CD8-positive, alpha-beta memory T cell (primary cell): ENCODE data around the gene RASA3. TPM values are rescaled to one million over a fixed set of nuclear protein-coding genes. Genes with fewer than 3 reads are reported as not detected.
A peak's percentile ranks its signal among the peaks of the same experiment; 100 is the strongest.

Experiments used
- CTCF ChIA-PET: fragments of 350-600 bp; sonication (Branson Sonifier 250); formaldehyde crosslinking; loops from one replicate; lab custom pipeline; 2021; ENCODE audit warnings: antibody characterized with exemption; lab: Charles Lee
- POLR2A ChIA-PET: fragments of 350-600 bp; sonication (Branson Sonifier 250); formaldehyde crosslinking; loops from one replicate; lab custom pipeline; 2021; ENCODE audit warnings: antibody characterized with exemption; lab: Charles Lee
- DNase-seq, 5 donors: peaks; one replicate each; pipeline versions ENCODE4 v3.0.0 to v3.0.0-alpha.2; 2020 to 2022; ENCODE audit warnings: mixed read lengths in 1 of 5
- H3K27ac ChIP-seq: one replicate; pipeline ENCODE4 v1.7.0; 2013; ENCODE audit warnings: low read depth, mild to moderate bottlenecking, low read length, moderate library complexity
- H3K27me3 ChIP-seq: 2 replicates; pipeline ENCODE4 v1.7.0; 2013; ENCODE audit warnings: low read length, mild to moderate bottlenecking; ENCODE audit not compliant: insufficient read depth, poor library complexity, severe bottlenecking
- H3K36me3 ChIP-seq: 2 replicates; pipeline ENCODE4 v1.7.0; 2013; ENCODE audit warnings: mild to moderate bottlenecking, low read length, moderate library complexity; ENCODE audit not compliant: insufficient read depth
- H3K4me1 ChIP-seq: 2 replicates; pipeline ENCODE4 v1.7.0; 2013; ENCODE audit warnings: mild to moderate bottlenecking, low read length, moderate library complexity; ENCODE audit not compliant: insufficient read depth
- H3K4me3 ChIP-seq: 2 replicates; pipeline ENCODE4 v1.7.0; 2013; ENCODE audit warnings: mild to moderate bottlenecking, low read length
- H3K9me3 ChIP-seq: 2 replicates; pipeline ENCODE4 v1.7.0; 2013; ENCODE audit warnings: mild to moderate bottlenecking, low read length
- H3K27ac Mint-ChIP-seq, 8 donors: one replicate each; pipeline ENCODE4 v1.8.0; 2020 to 2021; ENCODE audit warnings: mixed read lengths in 8 of 8, mild to moderate bottlenecking in 6 of 8, inconsistent platforms in 3 of 8, moderate library complexity in 3 of 8
- H3K27me3 Mint-ChIP-seq, 2 donors: one replicate each; pipeline ENCODE4 v1.8.0; 2020 to 2021; ENCODE audit warnings: mixed read lengths in 2 of 2, mild to moderate bottlenecking in 1 of 2, moderate library complexity in 1 of 2
- H3K36me3 Mint-ChIP-seq, 3 donors: one replicate each; pipeline ENCODE4 v1.8.0; 2020 to 2021; ENCODE audit warnings: mixed read lengths in 3 of 3, inconsistent platforms in 1 of 3, mild to moderate bottlenecking in 1 of 3
- H3K4me1 Mint-ChIP-seq, 3 donors: one replicate each; pipeline ENCODE4 v1.8.0; 2020 to 2021; ENCODE audit warnings: mixed read lengths in 3 of 3, inconsistent platforms in 1 of 3, mild to moderate bottlenecking in 1 of 3
- H3K4me3 Mint-ChIP-seq, 7 donors: one replicate each; pipeline ENCODE4 v1.8.0; 2020 to 2021; ENCODE audit warnings: mixed read lengths in 7 of 7, mild to moderate bottlenecking in 6 of 7, moderate library complexity in 4 of 7, inconsistent platforms in 2 of 7
- H3K9me3 Mint-ChIP-seq, 5 donors: one replicate each; pipeline ENCODE4 v1.8.0; 2020 to 2022; ENCODE audit warnings: mixed read lengths in 5 of 5, mild to moderate bottlenecking in 3 of 5, moderate library complexity in 2 of 5, inconsistent platforms in 1 of 5
- polyA plus RNA-seq: library from polyadenylated mRNA; unstranded; fragments of 300-500 nt; fragmentation: Illumina TruSeq; gene quantifications from one replicate; pipeline ENCODE4 v1.2.3, GENCODE V29; 2021
- total RNA-seq, 2 experiments: library from RNA; stranded (reverse); gene quantifications; one replicate each; pipeline ENCODE4 v1.2.3, GENCODE V29; 2021

Gene RASA3
- total and polyA plus RNA-seq, 3 experiments from 2014 or later: 26.4 to 123 (median 27.1) TPM

DNA sequence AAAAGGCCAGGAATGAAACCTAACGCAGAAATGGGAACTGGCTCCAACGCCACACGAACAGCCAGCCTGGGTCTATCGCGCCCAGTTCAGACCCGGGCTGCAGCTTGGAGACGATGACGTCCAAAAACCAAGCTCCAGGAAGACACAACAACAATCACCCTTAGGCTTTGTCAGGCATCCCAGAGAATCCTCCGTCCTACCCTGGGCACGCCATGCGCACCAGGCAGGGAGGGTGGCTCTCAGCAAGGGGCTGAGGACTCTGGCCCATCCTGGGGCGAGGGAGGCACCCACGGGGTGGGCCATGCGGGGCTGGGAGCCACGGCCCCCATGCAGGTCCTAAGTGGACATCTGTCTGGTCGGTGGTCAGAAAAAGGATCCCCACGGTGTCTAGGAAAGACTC lies 9.0 kb downstream of the RASA3 start:
- Histone ChIP-seq H3K36me3 (peaks cover 14% of the 10 kb centered on the region), H3K4me3 (no peak overlapping the region), H3K27ac (no peak overlapping the region), H3K4me1 (peaks cover 91% of the 10 kb centered on the region), H3K9me3 (no peaks in the 10 kb centered on the region), H3K27me3 (no peaks in the 10 kb centered on the region)
- Mint-ChIP-seq H3K4me1 (peaks cover 72 to 89% (median 78%) of the 10 kb centered on the region in 3 donors), H3K27me3 (peaks cover 0 to 6% of the 10 kb centered on the region in 2 donors), H3K36me3 (peaks cover 12 to 66% (median 16%) of the 10 kb centered on the region in 3 donors), H3K9me3 (no peaks in the 10 kb centered on the region), H3K27ac (peak overlapping the region; percentile 54 to 94 (median 72)), H3K4me3 (peak overlapping the region in 4 of 7 donors; percentile 54 to 70 (median 60))
- POLR2A ChIA-PET: no interaction called here
- DNase-seq: peak in 1 of 5 donors; percentile 5
- CTCF ChIA-PET: interaction anchor here (1.3 to 9.0 kb wide), 2 partner anchors 11 to 105 kb away, joined by 3 to 60 read pairs; no protein-coding TSS in a partner anchor

DNA sequence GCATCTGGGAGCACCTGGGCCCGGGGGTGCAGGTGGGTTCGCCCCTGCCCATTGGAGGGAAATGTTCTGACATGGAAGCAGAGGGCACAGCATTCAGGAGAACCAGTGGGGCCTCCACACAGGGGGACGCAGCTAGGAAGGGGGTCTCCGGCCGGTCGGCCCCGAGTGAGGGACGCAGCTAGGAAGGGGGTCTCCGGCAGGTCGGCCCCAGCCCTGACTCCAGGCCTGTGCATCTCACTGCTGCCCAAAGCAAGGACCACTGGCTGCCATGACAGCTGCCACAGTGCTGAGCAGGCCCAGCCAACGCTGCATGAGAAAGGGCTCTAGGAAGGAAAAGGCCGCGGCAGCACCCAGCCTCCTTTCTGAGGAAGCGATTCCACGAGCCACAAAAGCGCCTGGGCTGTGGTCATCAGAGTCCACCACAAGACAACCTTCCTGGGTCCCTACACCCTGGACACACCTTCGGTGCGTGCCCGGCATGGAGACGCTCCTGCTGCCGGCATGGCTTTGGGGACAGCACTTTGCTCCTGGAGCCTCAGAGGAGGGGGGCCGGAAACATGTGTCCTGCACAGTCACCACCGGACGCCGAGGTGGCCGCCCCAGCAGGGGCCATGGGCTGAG lies 9.7 kb downstream of the RASA3 start:
- Histone ChIP-seq H3K27ac (no peak overlapping the region), H3K27me3 (no peaks in the 10 kb centered on the region), H3K9me3 (no peaks in the 10 kb centered on the region), H3K4me3 (no peak overlapping the region), H3K4me1 (peaks cover 88% of the 10 kb centered on the region), H3K36me3 (peaks cover 14% of the 10 kb centered on the region)
- Mint-ChIP-seq H3K9me3 (no peaks in the 10 kb centered on the region), H3K4me3 (peak overlapping the region in 5 of 7 donors; percentile 54 to 70 (median 62)), H3K4me1 (peaks cover 72 to 89% (median 78%) of the 10 kb centered on the region in 3 donors), H3K27me3 (peaks cover 0 to 6% of the 10 kb centered on the region in 2 donors), H3K36me3 (peaks cover 12 to 66% (median 16%) of the 10 kb centered on the region in 3 donors), H3K27ac (peak overlapping the region in 7 of 8 donors; percentile 54 to 94 (median 73))
- POLR2A ChIA-PET: no interaction called here
- peak in 1 of 5 donors; percentile 5 for DNase-seq
- CTCF ChIA-PET: interaction anchor here (1.6 to 9.0 kb wide), 3 partner anchors 8 to 11 kb away, joined by 5 to 60 read pairs (median 8); no protein-coding TSS in a partner anchor

DNA sequence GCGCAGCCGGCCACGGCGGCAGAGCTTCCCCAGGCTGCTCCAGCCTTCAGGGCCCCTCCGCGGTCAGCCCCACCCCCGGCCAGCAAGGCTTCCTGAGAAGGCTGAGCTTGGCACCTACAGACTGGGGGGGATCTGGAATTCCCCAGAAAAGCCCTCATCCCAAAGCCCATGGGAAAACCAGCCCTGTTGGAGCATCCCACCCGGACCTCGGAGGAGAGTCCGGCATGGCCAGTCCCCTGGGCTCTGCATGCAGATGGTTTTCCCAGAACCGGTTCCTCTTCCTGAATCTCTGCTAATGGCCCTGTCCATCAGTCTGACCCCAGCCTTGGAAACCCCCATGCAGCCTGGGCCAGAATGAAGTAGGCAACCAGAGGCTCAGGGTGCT lies 10.3 kb downstream of the RASA3 start:
- Histone ChIP-seq H3K27ac (no peak overlapping the region), H3K9me3 (no peaks in the 10 kb centered on the region), H3K4me1 (peaks cover 83% of the 10 kb centered on the region), H3K4me3 (no peak overlapping the region), H3K27me3 (no peaks in the 10 kb centered on the region), H3K36me3 (peaks cover 11% of the 10 kb centered on the region)
- H3K9me3 Mint-ChIP-seq: no peaks in the 10 kb centered on the region
- ChIA-PET CTCF (interaction anchor here (1.6 to 2.5 kb wide), 2 partner anchors 9 to 11 kb away, joined by 5 to 8 read pairs; no protein-coding TSS in a partner anchor), POLR2A (no interaction called here)
- H3K27ac Mint-ChIP-seq: peak overlapping the region in 1 of 8 donors; percentile 17
- peaks cover 0 to 6% of the 10 kb centered on the region in 2 donors for H3K27me3 Mint-ChIP-seq
- DNase-seq: peak in 1 of 5 donors; percentile 8
- H3K4me3 Mint-ChIP-seq: peak overlapping the region in 2 of 7 donors; percentile 47 to 69
- H3K4me1 Mint-ChIP-seq: peaks cover 70 to 88% (median 78%) of the 10 kb centered on the region in 3 donors
- peaks cover 12 to 66% (median 12%) of the 10 kb centered on the region in 3 donors for H3K36me3 Mint-ChIP-seq

- peaks cover 12% of the 10 kb centered on the region for H3K36me3 ChIP-seq
- CTCF ChIA-PET: interaction anchor here (1.6 to 2.5 kb wide), 2 partner anchors 9 to 10 kb away, joined by 5 to 8 read pairs; no protein-coding TSS in a partner anchor
- H3K27me3 Mint-ChIP-seq: peaks cover 0 to 6% of the 10 kb centered on the region in 2 donors
These were observed 10.8 kb downstream of the RASA3 start for GRCh38 chr13:114121496-114122126.

GRCh38 chr13:114121031-114121430 lies 11.4 kb downstream of the RASA3 start:
- H3K9me3 Mint-ChIP-seq: no peaks in the 10 kb centered on the region
- peaks cover 16% of the 10 kb centered on the region for H3K36me3 ChIP-seq
- no peak overlapping the region for H3K4me3 ChIP-seq
- H3K4me3 Mint-ChIP-seq: peak overlapping the region; percentile 33 to 91 (median 84)
- peak in 1 of 5 donors; percentile 0 for DNase-seq
- H3K4me1 ChIP-seq: peaks cover 78% of the 10 kb centered on the region
- H3K27me3 ChIP-seq: no peaks in the 10 kb centered on the region
- POLR2A ChIA-PET: no interaction called here
- peaks cover 0 to 6% of the 10 kb centered on the region in 2 donors for H3K27me3 Mint-ChIP-seq
- H3K9me3 ChIP-seq: no peaks in the 10 kb centered on the region
- no peak overlapping the region for H3K27ac ChIP-seq
- peak overlapping the region; percentile 74 to 98 (median 92) for H3K27ac Mint-ChIP-seq
- peaks cover 64 to 84% (median 74%) of the 10 kb centered on the region in 3 donors for H3K4me1 Mint-ChIP-seq
- CTCF ChIA-PET: interaction anchor here (0.9 to 2.5 kb wide), 3 partner anchors 10 to 105 kb away, joined by 3 to 8 read pairs (median 5); no protein-coding TSS in a partner anchor
- H3K36me3 Mint-ChIP-seq: peaks cover 8 to 59% (median 12%) of the 10 kb centered on the region in 3 donors

More at GRCh38 chr13:114121496-114122126, 10.8 kb downstream of the RASA3 start:
- Mint-ChIP-seq H3K36me3 (peaks cover 8 to 61% (median 12%) of the 10 kb centered on the region in 3 donors), H3K4me3 (peak overlapping the region; percentile 26 to 74 (median 48)), H3K4me1 (peaks cover 66 to 84% (median 76%) of the 10 kb centered on the region in 3 donors), H3K9me3 (no peaks in the 10 kb centered on the region), H3K27ac (peak overlapping the region in 7 of 8 donors; percentile 52 to 88 (median 74))
- DNase-seq: peak in 1 of 5 donors; percentile 19
- H3K27ac ChIP-seq: no peak overlapping the region
- H3K9me3 ChIP-seq: no peaks in the 10 kb centered on the region
- H3K4me3 ChIP-seq: no peak overlapping the region
- POLR2A ChIA-PET: no interaction called here
- peaks cover 78% of the 10 kb centered on the region for H3K4me1 ChIP-seq
- H3K27me3 ChIP-seq: no peaks in the 10 kb centered on the region

DNA sequence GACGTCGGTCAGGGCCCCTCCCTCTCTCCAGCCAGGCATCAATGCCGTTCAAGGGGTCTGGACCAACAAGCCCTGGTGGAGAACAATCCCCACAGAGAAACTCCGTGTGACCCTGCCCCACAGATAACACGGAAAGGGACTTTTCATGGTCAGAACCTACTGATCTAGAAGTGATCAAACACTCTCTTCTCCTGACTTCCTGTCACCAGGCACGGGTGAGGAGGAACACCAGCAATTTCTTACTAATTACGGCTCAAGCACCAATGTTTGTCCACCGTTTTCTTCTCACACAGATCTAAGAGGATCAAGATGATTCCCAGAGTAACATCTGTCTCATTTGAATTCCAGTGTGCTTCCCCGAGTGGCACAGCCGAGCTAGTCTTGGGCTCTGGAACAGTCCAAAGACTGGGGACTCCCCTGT lies 11.8 kb downstream of the RASA3 start:
- Histone ChIP-seq H3K9me3 (no peaks in the 10 kb centered on the region), H3K4me3 (peak overlapping the region; percentile 21), H3K4me1 (peaks cover 79% of the 10 kb centered on the region), H3K27ac (peak overlapping the region; percentile 32), H3K27me3 (no peaks in the 10 kb centered on the region), H3K36me3 (peaks cover 21% of the 10 kb centered on the region)
- Mint-ChIP-seq H3K27ac (peak overlapping the region; percentile 74 to 98 (median 92)), H3K36me3 (peaks cover 10 to 63% (median 12%) of the 10 kb centered on the region in 3 donors), H3K9me3 (no peaks in the 10 kb centered on the region), H3K4me1 (peaks cover 67 to 87% (median 77%) of the 10 kb centered on the region in 3 donors), H3K27me3 (peaks cover 0 to 6% of the 10 kb centered on the region in 2 donors), H3K4me3 (peak overlapping the region; percentile 33 to 91 (median 84))
- POLR2A ChIA-PET: no interaction called here
- peak in 1 of 5 donors; percentile 25 for DNase-seq
- CTCF ChIA-PET: interaction anchor here (0.9 to 2.5 kb wide), 3 partner anchors 9 to 106 kb away, joined by 3 to 8 read pairs (median 5); no protein-coding TSS in a partner anchor

- no peak for DNase-seq
- Mint-ChIP-seq H3K27ac (peak overlapping the region; percentile 67 to 94 (median 82)), H3K36me3 (peaks cover 4 to 62% (median 10%) of the 10 kb centered on the region in 3 donors), H3K9me3 (no peaks in the 10 kb centered on the region), H3K4me1 (peaks cover 63 to 86% (median 75%) of the 10 kb centered on the region in 3 donors), H3K4me3 (peak overlapping the region; percentile 17 to 87 (median 59)), H3K27me3 (peaks cover 0 to 6% of the 10 kb centered on the region in 2 donors)
- no peak overlapping the region for H3K27ac ChIP-seq
- H3K27me3 ChIP-seq: no peaks in the 10 kb centered on the region
- no peak overlapping the region for H3K4me3 ChIP-seq
- H3K9me3 ChIP-seq: no peaks in the 10 kb centered on the region
- H3K4me1 ChIP-seq: peaks cover 78% of the 10 kb centered on the region
- POLR2A ChIA-PET: no interaction called here
- CTCF ChIA-PET: interaction anchor here (0.9 kb wide), 2 partner anchors 9 to 303 kb away, joined by 3 read pairs; no protein-coding TSS in a partner anchor
- peaks cover 34% of the 10 kb centered on the region for H3K36me3 ChIP-seq
These were observed 13.2 kb downstream of the RASA3 start for GRCh38 chr13:114119196-114119595.
